GM19324 (cell line): ENCODE measurements around the gene GPS1.

ENCODE experiments used
- ATAC-seq: cut with Tn5 transposase; IDR thresholded peaks from one replicate; pipeline ENCODE4 v1.9.1; 2021; ENCODE audit warnings: mild to moderate bottlenecking, moderate library complexity; ENCODE audit not compliant: unreplicated experiment, low FRiP score

Gene GPS1

DNA sequence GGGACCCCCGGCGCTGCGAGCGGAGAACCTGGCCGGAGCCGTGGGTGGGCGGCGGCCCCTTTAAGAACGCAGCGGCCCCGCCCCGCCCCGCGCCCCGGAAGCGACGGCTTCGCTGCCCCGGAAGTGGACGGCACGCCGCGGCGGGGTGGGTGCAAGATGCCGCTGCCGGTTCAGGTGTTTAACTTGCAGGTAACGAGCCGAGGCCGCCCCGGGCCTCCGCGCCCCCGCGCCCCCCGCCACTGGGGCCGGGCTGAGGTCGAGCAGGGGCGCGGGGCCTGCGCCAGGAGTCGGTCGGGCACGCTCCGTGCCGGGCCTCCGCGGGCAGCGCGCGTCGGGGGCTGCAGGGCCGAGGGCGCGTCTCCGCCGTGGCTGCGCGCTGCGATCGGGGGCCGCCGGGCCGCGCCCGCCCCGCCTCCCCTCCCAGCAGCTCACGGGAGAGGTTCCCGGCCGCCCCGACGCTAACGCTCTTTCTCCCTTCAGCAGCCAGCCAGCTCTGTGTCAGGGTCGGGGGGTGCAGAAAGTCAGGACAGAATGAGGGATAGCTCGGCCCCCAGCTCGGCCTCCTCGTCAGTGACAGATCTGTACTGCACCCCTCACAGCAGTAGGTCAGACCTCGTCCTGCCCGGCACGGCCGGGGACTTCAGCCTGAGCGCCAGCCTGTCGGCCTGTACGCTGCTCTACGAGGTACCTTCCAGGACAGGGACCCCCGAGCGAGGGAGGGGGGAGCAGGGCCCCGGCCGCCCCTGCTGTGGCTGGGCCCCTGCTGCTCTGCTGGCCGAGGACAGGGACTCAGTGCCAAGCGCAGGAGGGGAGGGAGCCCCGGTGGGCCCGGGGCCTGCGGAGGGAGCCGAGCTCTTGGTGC is at the start of gene GPS1, which contains the start of gene RFNG:
TSS of gene GPS1 (plus strand) at position 123 of the 862 bp plus-strand sequence. CDS start at position 157, 34 bp downstream.
TSS of gene RFNG (minus strand) at position 36 of the 862 bp plus-strand sequence. CDS start 45 bp downstream, outside the sequence.
- peak; percentile 49 for ATAC-seq

DNA sequence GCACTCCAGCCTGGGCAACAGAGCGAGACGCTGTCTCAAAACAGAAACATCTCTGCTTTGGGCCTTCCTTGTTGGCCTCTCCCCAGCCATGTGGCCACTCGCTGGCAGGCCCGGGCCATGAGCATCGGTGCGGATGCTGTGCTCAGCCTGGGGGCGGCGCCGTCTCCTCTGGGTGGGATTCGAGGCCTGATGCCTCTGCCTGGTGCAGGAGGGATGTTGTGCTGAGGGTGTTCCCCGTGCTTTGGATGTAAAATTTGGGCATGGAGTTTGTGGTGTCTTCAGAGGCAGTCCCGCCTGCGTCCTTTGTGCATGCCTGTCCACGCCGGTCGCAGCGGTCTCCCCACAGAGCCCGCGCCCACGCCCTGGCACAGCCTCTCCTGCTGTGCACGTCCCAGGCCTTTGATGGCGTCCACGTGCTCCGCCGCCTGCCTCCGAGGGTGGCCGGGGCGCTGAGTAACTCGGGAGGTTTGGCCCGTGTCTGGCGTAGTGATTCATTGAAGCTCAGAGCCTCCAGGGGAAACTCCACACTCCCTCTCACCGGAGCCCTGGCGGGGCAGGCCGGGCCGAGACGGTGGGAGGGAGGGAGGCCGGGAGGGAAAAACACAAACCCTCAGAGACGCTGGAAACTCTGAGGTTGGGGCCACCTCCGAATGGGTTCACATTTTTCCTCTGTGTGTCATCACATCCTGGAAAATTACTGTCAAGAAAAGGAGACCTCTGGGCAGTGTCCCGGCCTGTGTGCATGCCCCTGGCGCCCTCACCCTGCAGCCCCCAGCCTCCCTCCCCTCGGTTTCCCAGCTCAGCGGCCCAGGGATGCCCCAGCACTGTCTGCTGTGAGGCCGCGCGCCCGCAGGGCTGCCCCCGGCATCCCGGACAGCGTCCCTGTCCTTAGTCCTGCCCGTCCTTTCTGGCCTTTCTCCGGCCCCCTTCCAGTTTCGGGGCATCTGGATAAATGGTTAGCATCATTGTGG is 48.0 kb upstream of the GPS1 start:
- no peak for ATAC-seq

DNA sequence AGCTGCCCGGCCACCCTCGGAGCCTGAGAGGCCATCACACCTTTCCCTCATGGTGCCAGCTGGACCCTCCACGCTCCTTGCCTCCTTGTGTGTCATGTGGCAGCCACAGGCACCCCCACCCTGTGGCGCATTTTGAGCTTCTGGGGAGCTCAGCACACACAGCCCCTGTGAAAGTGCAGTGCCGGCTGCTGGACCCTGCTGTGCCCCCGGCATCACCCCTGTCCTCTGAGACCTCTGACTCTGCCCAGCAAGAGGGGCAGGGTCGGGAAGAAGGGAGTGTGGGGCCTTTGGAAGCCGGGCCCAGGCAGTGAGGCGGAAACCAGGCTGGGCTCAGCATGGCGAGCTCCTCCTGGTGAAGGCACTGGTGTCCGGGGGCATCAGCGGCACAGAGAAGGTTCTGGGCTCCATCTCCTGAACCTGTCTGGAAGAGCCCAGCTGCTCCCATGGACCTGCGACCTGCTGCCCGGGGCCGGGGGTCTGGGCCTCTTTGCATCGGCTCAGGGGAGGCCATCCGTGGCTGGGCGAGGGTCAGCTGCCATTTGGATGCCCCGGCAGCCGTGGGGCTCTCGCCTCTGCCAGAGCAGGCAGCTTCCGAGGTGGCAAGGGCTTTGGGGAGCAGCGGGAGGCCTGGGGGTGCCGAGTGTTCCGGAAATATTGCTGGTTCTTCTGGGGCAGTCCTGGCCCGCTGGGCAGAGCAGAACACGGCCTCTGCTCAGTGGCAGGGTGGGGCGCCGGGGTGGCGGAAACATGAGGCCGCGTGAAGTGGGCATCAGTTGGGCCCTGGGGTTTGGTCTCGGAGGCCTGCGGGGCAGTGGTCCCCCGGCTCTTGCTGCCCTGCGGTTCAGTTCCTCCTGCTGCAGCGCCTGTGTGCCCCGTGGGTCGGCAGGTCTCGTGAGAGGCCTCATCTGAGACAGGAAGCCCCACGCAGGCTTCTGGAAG is 46.9 kb upstream of the GPS1 start:
- ATAC-seq: no peak

DNA sequence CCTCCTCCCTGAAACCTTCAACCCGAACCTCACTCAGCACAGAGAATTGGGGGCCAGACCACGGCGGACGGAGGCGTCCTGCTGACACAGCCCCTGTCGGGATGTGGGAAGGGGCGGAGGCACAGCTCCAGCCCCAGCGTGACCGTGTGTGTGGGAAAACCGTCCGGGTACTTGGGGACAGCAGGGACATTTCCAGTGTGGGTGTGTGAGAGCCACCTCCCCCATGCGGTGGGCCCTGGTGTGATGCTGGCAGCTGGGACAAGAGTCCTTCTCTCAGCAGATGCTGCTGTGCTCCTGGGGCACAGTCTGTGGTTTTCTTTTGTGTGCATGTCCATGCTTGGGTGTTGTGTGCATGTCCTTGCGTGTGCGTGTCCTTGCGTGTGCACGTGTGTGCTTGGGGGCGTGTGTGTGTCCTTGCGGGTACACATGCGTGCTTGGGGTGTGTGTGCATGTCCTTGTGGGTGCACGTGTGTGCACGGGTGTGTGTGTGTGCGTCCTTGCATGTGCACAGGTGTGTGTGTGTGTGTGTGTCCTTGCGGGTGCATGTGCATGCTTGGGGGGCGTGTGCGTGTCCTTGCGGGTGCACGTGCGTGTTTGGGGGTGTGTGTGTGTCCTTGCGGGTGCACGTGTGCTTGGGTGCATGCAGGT is 45.9 kb upstream of the GPS1 start:
- no peak for ATAC-seq

DNA sequence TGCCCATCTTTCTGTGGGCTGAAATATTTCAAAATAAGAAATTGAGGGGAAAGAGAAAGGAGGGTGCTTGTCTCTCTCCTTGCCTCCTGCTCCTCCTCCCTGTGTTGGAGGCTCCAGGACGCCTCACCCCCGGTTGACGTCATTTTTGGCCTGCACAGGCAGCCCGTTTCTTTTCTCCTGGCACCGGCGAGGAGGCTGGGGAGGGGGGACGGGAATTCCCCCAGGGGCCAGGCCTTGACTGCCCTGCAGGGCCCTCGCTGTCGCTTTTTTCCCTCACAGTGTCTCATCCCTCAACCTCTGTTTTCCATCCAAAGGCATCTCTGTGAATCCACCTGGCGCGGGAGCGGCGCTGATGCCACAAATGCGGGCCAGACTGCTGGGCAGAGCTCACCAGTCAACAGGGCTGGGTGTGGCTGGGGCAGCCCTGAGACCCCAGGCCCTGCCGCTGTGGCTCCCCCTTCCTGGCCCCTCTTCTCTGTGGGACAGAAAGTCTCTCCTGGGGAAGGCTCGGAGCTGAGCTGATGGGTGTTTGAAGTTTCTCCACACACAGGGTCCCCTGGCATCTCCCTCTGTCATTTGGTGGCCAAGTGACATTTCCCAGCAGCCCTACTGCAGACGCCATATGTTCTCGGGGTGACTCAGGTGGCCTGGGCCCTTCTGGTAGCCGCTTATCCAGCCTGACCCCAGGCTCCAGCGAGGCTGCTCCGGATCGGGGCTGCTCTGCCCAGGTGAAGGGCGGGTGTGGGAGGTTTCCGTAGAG is 45.0 kb upstream of the GPS1 start:
- no peak for ATAC-seq

DNA sequence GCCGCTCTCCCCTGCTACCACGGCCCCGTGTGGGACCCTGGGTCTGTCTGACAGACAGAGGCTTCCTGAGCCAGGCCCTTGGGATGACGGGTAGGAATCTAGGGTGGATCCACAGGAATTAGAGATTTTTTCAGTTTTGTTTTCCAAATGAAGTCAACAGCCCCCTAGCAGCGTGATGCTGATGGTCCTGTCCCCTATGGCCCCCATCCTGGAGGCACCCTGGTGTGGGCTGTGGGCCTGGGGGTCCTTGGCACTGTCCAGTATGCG is 44.5 kb upstream of the GPS1 start:
- no peak for ATAC-seq

DNA sequence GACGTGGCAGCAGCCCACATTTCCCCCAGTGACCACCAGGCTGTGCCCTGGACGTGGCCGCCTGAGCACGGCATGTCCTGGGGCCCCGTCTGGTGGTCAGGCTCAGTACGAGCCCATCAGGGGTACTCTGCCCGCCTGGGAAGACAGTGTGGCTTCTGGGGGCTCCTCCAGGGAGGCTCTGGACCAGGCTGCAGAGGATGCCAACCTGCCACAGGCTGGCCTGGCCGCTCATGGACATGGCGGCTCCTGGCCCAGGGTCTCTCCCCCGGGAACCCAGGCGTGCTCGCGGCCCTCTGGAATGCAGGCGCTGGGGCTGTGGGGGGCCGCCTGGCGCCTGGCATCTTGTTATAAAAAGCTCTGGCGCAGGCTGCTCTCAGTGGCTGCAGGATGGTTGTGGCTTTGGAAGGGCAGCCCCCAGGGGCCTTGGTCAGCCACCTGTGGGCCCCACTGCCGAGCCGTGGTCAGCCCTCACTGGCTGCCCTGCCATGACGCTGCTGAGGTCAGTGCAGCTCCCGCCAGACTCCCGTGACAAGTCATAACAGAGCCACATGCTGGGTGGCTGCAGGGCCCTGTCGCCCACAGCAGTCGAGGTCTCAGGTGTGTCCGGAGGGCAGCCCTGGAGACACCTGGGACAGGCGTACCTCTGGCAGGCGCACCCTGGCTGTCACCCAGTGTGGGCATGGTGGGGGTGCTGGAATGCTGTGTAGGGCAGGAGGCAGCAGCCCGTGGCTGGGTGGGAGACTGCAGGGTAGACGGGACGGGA is 44.0 kb upstream of the GPS1 start:
- no peak for ATAC-seq

DNA sequence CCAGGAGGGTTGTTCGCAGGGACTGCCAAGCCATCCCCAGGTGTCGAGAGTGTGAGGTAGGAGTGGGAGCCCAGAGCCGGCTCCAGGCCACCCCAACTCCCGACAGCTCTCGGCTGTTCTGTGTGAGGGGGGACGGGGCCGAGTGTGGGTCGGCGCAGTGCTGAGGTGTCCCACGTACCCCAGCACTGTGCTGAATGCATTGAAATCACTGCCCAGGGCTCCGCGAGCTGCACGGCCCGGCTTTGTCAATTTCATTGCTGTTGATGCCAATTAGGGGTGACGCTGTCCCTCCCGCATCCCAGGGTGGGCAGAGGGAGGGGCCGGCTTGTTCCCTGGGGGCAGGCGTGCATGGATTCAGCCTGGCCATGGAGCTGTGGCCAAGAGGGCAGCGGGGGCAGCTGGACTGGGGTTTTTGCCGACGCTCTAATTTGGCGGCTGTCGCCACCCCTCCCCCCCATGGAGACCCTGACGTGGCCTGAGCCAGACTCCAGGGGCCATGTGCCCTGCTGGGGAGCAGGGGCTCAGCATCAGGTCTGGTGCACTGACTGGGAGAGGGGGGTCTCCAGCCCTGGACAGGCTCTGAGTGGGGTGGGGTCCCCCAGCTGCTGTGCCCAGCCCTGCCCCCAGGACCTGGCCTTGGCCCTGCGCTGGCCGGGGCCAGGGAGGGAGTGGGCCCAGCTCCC is 43.3 kb upstream of the GPS1 start:
- no peak for ATAC-seq

DNA sequence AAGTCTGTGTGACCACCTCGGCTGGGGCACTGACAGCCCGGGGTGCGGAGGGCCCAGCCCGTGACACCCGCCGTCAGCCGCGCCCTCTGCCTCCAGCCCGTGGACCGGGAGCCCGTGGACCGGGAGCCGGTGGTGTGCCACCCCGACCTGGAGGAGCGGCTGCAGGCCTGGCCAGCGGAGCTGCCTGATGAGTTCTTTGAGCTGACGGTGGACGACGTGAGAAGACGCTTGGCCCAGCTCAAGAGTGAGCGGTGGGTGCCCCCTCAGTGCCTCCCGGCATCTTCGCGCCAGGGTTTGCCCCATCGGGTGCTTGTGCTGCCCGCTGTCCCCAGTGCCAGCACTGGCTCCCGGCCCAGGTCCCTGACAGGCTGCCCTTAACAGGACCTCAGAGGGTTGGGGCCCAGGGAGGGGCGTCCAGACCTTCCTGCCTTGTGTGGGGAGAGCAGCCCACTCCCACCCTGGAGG is 42.7 kb upstream of the GPS1 start:
- no peak for ATAC-seq

DNA sequence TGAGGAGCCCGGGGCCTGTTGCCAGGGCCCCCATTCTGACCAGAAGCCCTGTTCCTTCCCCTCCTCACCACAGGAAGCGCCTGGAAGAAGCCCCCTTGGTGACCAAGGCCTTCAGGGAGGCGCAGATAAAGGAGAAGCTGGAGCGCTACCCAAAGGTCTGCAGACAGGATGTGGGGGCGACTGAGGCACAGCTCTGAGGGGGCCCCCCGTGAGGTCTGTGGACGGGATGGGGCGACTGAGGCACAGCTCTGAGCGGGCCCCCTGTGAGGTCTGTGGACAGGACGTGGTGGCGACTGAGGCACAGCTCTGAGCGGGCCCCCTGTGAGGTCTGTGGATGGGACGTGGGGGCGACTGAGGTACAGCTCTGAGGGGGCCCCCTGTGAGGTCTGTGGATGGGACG is 42.3 kb upstream of the GPS1 start:
- ATAC-seq: no peak

DNA sequence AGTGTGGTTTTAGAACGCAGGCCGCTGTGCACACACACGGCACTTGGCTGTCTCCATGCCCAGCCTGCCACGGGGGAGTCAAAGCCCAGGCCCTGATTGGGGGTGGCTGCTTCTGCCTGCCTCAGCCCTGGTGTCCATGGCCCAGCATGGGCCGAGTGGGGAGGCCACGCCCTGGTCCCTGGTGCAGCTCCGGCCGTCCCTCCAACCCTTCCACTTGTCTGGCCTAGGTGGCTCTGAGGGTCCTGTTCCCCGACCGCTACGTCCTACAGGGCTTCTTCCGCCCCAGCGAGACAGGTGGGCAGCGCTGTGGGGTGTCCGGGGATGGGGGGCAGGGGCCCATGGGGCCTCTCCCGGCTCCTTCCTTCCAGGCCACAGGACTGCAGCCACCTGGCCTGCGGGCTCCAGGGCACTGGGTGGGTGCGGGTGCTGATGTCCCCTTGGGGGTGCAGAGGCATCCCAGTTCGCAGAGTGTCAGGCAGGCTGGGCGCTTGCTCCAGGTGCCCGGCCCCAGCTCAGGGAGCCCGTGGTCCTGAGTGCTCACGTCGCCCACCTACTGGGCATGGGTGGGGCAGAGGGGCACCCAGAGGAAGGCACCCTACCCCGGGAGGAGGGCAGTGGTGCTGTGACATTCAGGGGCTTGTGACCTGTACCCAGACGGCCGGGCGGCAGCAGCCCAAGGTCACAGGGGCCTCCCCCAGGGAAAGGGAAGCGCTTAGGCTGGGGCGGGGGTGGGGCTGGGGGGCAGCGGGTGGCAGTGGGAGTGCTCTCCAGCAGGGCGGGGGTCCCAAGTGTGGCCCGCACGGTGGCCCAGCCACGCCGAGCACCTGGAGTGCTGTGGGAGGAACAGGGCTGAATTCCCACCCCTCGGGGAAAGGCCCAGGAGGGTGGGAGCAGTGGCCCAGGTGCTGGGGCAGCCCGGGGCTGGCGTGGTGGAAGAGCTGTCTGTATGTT is 40.8 kb upstream of the GPS1 start:
- ATAC-seq: no peak

DNA sequence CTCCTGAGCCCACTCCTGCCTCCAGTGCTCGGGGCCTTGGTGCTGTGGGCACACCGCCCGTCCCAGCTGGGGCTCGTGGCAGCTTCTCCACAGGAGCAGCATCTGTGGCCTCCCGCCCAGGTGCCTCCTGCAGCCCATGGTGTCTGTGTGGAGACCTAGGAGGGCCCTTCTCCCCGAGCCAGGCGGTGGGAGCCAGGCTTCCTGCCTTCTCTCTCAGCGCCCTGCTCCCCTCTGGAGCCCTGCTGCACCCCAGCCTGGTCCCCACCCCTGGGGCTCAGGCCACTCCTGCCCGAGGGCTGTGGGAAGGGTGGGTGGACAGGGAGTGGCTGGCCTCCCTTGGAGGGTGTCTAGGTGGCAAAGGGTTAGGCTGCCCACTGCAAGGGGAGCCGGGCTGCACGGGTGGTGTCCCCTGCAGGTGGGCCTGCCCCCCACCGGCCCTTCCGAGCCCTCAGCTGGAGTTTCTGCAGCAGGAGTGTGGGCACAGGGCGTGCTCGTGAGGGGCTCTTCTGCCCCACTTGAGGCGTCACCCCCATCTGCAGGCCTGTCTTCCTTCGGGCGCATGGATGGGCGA is 40.0 kb upstream of the GPS1 start:
- no peak for ATAC-seq

DNA sequence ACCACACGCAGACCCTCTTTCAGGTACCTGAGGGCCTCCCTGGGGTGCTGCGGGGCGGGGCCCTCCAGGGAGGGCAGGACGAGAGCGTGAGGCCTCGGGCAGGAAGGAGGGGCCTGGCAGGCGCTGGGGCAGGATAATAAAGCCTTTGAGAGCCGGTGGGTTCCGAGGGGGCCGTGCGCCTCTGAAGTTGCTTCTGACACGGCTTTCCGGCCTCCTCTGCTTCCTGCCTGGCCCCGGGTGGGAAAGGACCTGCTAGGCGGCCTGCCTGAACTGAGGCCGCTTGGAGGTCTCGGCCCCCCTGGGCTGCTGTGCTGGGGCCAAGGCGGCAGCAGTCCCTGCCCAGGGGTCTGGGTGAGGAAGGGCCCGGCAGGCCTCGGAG is 39.4 kb upstream of the GPS1 start:
- no peak for ATAC-seq

DNA sequence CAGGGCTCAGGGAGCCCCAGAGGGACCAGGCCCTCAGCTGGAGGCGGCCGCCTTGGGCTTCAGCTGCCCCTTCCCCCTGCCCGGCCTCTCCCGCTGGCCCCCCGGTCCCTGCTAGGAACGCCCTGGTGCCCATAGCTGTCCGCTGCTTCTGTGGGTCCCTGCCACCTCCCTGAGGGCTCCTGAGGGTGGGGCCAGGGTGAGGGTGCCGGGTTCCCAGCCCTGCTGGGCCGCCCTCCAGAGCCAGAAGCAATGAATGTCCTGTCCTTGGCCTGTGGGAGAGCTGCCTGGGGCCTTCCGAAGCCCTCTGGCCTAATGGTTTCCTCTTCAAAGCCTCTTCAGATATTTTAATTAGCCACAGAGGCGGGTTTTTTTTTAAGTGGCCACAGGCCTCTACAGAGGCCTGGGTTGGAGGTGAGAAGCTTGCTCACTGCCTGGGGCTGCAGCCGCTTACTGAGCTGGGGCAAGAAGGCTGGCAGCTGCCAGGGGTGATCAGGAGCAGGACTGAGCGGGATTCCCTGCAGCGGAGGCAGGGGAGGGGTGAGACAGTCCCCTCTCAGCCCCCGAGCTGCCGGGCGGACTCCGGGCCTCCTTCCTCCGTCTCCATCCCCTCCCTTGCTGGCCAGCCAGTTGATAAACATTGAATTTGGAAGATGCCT is 38.9 kb upstream of the GPS1 start:
- ATAC-seq: no peak

DNA sequence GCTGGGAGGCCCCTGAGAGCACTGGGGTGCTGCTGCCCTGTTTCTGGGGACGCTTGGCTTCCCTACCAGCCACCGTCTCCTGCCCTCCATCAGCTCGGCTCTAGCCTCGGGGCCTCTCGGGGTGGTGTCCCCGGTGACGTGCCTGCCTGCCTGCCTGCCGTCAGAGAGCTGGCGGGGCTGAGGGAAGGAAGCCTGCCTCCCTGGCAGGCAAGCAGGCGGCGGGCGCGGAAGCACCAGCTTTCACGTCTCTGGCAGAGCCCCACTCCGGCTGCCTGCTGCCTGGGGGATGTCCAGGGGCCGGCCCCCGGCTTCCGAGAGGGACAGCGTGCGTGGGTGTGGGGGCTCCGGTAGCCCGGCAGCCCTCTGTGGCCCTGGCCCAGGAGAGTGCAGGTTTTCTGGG is 38.4 kb upstream of the GPS1 start:
- no peak for ATAC-seq

DNA sequence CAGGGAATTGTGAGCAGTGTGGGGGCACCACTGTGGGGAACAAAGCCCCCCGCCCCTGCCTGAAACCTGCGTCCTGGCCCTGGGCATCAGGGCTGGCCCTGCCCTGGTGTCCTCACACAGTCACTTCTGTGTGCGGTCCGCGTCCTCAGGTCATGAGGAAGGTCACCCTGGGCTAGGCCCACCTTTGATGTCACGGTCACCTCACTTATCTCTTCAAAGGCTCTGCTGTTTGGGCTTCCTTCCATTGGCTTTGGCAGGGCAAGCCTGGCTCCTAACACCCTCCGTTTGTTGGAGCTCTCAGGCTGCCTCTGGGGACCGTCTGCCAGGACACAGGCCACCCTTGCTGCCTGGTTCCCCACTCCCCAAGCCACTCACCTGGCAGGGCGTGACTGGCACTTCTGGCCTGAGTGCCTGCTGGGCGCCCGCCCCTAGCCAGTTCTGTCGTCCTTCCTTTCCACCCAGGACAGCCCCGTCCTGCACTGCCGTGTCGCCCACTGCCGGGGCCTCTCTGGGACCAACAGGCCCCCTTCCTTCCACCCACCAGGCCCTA is 37.9 kb upstream of the GPS1 start:
- ATAC-seq: no peak
